Measurements from ENCODE around the gene ART5.
"Not testable (repeated sequence)": the region's sequence is repeated elsewhere in the genome, so short reads cannot be mapped to it uniquely, and the experiment has no call there.

ART5 gene

DNA sequence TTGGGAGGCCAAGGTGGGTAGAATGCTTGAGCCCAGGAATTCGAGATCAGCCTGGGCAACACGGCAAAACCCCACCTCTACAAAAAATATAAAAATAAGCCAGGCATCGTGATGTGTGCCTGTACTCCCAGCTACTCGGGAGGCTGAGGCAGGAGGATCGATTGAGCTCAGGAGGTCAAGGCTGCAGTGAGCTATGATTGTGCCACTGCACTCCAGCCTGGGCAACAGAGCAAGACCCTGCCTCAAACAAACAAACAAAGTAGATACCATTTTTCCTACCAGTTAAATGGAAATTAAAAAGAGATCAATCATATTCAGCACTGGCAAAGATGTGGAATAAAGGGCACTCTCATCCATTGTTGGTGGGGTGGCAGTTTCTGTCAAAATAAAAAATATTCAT is 15.5 kb upstream of the ART5 start:
- DNase-seq (ENCODE audit: low read depth in 3 of 3), result not testable (repeated sequence)

DNA sequence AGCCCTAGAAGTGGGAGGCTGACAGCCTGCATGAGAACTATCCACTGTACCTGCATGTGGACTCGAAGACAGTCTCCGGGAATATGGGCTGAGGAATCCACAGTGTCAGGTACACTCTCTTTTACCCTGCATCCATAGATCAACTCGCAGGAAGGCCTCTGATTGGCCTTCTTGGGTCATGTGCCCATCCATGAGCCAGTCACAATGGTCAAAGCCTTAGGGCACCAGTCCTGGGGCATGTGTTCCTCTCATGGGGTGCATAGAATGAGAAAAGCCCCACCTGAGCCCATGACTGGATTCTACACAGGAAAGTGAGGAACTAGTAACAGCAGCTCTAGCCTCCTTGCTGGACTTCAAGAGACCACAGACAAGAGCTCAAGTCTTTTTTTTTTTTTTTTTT is 13.8 kb upstream of the ART5 start:
- no peak for DNase-seq (ENCODE audit: low read depth in 3 of 3)

DNA sequence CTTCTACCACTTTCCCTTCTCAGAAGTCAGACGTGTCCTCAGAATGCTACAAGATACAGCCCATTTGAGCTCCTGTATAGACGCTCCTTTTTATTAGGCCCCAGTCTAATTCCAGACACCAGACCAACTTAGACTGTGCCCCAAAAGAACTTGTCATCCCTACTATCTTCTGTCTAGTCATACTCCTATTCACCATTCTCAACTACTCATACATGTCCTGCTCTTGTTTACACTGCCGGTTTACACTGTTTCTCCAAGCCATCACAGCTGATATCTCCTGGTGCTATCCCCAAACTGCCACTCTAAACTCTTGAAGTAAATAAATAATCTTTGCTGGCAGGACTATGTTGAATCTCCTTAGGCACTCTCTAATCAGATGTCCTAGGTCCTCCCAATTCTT is 10.7 kb upstream of the ART5 start:
- not testable (repeated sequence) for DNase-seq (ENCODE audit: low read depth in 3 of 3)

DNA sequence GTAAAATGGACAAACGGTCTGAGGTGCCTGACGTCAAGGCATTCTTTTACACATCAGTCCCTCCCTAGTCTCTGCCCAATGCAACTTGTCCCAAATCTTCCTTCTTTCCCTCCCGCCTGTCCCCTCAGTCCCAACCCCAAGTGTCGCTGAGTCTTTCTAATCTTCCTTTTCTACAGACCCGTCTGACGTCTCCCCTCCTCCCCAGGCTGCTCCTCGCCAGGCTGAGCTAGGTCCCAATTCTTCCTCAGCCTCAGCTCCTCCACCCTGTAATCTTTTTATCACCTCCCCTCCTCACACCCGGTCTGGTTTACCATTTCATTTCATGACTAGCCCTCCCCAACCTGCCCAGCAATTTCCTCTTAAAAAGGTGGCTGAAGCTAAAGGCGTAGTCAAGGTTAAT is 7.6 kb upstream of the ART5 start:
- DNase-seq (ENCODE audit: low read depth in 3 of 3), result not testable (repeated sequence)

DNA sequence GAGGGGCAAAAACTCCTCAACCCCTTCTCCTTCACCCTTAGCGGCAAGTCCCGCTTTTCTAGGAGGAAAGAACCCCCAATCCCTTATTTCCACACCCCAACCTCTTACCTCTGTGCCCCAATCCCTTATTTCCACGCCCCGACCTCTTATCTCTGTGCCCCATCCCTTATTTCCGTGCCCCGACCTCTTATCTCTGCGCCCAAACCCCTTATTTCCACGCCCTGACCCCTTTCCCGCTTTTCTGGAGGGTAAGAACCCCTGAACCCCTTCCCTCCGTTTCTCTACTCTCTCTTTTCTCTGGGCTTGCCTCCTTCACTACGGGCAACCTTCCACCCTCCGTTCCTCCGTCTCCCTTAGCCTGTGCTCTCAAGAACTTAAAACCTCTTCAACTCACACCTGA is 7.1 kb upstream of the ART5 start:
- not testable (repeated sequence) for DNase-seq (ENCODE audit: low read depth in 3 of 3)

DNA sequence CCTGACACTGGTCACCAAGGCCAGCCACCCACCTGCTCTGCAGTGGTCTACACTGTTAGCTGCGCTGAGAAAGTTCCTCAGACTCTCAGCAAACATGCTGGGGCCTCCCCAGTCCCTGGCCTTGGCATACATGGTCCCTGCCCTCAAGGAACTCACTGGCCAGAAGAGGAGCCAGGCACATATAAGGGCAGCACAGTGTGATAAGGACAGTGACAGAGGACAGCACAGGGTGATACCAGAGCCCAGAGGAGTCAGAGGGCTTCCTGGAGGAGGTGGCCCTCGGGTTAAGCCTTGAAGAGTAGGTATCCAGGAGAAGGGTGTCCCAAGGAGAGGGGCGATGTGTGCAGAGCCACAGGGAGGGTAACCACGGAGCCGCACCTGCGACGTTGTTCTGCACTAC is 3.8 kb upstream of the ART5 start:
- no peak for DNase-seq (ENCODE audit: low read depth in 3 of 3)

DNA sequence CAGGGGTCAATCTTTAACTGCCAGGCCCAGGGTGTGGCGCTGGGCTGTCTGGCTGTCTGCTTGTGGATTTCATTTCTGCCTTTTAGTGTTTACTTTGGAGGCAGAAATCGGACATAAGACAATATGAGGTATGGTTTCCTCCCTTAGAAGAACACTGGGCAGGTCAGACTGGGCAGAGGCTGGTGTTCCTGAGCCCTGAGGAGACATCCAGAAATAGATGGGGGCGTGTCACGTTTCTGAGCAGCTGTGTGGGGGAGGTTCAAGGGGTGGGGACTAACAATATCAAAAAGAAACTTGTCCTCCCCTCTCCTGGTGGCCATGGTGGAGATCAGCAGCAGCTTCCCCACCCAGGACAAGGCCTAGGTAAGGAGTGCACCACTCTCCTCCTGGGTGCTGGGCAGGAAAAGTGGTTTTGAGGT is 3.0 kb upstream of the ART5 start, which contains the start of gene ART1:
ART1 (plus strand) TSS at position 312 of the 419 bp plus-strand sequence. CDS start 14,086 bp downstream, outside the sequence.
- no peak for DNase-seq (ENCODE audit: low read depth in 3 of 3)

DNA sequence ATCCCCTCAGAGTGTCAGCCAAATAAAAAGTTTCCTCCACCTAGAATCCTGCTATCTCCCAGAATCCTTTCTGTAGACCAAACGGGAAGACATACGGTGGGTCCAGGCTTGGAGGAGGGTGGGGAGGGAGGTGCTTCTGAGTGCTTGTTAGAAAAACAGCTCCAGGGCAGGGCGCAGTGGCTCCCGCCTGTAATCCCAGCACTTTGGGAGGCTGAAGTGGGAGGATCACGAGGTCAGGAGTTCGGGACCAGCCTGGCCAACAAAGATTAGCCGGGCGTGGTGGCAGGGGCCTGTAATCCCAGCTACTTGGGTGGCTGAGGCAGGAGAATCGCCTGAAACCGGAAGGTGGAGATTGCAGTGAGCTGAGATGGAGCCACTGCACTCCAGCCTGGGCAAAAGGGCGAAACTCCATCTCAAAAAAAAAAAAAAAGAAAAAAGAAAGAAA is 1.3 kb upstream of the ART5 start:
- DNase-seq (ENCODE audit: low read depth in 3 of 3), result not testable (repeated sequence)

DNA sequence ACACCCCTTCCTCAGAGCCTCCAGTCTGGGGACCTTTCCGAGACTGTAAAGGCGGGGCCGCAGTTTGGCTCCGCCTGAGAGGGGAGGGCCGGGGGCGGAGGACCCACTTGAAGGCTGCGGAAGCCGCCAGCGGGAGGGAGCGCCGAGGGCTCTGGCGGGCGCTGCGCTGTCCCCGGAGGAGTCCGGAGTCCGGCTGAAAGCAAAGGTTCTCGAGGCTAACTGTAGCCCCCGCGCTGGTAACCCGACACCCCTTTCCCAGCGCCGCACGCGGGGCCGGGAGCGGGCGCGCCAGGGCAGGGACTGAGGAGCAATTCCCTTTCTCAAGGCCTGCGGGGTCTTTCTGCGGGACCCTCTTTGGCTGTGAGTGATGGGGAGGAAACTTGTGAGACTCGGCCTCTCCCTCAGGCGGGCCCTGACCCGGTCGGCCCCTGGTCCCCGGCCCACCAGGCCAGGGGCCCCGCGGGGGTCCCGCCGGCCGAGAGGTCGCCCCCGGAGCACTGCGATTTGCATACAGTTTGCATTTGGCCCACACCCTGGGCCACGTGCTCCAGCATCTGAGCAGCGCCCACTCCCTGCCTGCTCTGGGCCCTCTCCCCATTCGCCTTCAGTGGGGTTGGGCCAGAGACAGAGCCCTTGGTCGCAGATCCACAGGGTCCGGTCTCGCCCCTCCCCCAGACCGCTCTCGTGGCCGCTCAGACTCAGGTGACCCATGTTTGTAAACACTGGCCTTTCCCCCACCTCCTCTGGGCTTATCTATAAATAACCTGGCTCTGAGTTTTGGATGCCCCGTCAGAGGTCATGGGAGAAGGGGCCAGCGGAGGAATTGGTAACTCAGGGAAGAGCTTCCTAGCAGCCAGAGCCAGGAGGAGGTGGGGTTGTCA is 519 bp upstream of the ART5 start:
- DNase-seq (ENCODE audit: low read depth in 3 of 3), result peak; percentile 22 to 65 (median 55)

DNA sequence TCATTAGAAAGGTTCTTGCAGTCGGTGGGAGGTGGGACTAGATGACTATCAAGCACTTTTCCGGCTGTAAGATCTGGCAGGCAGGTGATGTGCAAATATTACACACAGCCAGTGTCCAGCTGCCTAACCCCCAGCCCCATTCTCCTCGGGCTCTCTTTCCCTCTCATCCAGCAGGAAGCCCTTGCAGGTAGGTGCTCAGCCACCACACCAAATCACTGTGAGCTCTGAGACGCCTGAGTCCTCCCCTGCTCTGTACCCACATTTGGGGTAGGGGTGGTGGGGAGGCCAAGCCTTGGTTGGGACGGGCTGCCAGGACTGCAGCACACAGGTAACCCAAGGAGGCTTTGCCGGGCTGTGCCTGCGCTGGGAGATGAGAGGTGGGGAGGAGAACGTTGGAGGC is 601 bp downstream of the ART5 start:
- DNase-seq (ENCODE audit: low read depth in 3 of 3), result no peak

DNA sequence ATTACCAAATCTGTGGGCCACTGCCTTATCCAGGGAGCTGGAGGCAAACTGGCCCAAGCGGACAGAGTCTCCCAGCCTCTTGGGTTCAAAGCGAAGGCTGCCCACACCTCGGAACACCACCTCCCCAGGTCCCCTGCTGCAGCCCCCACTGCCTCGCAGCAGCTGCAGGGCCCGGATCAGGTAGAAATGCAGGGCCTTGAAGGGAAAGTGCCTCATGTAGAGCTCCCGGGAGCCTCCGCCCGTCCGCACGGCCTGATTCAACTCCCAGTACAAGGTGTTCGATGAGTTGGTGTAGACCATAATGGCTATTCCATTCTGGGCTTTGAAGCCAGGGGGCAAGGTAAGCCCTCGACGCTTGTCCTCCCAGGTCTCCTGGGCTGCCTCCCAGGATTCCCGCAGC is 2.0 kb downstream of the ART5 start:
- no peak for DNase-seq (ENCODE audit: low read depth in 3 of 3)

DNA sequence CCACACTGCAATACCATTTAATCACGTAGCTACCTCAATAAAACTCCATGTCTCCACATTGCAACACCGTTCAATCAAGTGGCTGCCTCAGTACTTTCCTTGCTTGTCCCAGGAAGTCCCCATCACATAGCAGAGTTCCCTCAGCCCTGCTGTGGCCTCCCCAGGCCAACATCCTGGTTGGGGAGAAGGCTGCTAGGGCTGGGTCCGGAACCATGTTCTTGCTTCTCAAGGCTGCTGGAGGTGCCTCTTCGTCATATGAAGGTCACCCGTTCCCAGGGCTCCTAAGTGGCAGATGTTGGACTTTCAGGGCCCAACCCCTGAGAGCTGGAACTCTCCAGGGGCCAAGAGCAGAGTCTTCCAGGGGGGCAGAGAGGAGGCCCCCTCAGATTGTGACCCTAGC is 3.3 kb downstream of the ART5 start:
- no peak for DNase-seq (ENCODE audit: low read depth in 3 of 3)

DNA sequence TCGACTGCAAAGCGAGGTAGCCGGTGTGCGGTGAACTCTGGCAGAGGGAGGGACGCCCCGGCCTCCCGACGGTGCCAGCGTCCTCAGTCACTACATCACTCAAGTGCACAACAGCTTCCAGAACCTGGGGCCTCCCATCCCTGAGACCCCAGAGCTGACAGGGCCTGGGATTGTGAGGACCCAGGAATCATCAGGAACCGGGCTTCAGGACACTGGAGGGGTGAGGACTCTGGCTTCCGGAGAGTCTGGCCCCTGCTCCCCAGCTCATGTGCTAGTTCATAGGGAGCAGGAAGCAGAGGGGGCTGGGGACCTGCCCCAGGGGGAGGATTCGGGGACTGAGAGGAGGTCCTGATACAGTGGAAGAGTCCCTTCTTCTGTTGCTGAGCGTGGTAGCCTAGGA is 4.6 kb downstream of the ART5 start:
- DNase-seq (ENCODE audit: low read depth in 3 of 3), result no peak

DNA sequence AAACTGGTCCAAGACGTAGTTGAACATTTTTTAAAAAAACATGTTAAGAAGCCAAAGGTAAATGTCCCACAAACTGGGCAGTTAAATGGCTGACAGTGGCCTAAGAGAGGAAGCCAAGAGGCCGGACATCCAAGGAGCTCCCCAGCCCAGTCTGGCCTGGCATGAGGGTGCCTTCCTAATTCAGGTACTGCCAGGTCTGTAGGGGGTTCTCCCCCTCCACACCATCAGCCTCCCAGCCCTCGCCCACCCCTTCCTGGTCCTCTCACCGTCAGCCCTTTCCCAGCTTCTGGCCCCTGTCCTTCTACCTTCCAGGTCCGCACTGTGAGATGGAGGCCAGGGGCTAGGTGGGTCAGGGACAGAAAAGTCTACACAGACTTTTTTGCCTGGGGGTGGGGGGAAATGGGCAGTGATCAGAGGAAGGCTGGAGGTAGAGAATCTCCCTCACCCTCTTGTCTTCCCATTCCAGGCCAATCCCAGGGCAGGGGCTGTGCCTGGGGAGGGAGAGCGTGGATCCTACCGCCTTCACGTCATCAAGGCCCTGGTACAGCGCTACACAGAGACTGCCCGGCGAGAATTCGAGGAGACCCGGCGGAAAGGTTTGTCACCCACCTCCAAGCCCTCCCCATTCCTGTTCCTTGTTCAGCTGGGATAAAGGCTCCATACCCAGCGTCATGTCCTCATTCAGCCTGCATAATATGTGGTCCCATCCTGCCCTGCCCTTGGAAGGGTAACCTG is 6.0 kb downstream of the ART5 start:
- no peak for DNase-seq (ENCODE audit: low read depth in 3 of 3)

DNA sequence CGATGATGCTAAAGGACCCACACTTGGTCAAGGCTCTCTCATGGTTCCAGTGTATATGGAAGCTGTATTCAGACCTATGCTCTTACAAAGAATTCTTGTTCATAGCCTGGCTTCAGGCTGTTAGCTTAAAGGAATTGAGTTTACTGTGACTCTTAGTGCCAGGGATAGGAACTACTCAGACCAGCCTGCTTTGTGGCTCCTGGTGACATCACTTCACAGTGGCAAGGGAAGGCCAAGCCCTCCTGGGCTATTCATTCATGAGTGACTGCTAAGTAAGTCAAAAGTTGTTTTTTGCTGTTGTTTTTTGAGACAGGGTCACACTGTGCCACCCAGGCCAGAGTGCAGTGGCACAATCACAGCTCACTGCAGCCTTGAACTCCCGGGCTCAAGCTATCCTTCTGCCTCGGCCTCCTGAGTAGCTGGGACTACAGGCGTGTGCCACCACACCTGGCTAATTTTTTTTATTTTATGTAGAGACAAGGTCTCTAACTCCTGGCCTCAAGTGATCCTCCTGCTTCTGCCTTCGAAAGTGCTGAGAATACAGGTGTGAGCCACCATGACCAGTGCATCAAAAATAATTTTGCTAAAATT is 9.6 kb downstream of the ART5 start:
- no peak for DNase-seq (ENCODE audit: low read depth in 3 of 3)

DNA sequence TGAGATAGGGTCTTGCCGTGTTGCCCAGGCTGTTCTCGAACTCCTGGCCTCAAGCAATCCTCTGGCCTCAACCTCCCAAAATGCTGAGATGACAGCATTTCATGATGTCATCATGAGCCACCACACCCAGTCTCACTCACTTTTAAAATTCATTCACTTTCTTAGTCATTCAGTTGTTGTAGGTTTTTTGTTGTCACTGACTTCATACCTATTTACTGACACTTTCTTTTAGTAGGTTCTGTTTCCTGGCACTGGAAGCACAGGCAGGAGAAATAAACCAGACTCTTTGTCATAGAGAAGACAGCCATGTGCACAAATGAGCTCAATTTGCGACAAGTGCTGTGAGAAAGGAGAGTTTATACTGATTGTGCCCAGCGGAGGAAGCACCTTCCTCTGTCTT is 10.5 kb downstream of the ART5 start:
- no peak for DNase-seq (ENCODE audit: low read depth in 3 of 3)

DNA sequence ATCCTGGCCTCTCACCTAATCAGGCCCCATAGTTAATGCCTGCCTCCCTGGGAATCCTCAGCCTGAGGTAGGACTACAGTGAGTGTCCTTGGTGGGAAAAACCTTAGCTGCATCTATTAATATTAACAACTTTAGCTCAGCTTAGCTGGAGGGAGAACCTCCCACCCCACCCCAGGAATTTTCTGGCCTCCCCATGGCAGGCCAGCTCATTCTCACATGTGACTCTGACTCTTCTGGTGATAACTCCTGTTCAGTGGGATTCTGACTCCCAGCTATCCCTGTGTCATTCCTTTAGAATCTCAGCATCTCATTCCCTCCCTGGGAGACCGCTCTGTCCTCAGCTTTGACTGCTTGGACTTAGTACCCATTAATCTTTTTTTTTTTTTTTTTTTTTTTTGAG is 14.5 kb downstream of the ART5 start:
- DNase-seq (ENCODE audit: low read depth in 3 of 3), result no peak

DNA sequence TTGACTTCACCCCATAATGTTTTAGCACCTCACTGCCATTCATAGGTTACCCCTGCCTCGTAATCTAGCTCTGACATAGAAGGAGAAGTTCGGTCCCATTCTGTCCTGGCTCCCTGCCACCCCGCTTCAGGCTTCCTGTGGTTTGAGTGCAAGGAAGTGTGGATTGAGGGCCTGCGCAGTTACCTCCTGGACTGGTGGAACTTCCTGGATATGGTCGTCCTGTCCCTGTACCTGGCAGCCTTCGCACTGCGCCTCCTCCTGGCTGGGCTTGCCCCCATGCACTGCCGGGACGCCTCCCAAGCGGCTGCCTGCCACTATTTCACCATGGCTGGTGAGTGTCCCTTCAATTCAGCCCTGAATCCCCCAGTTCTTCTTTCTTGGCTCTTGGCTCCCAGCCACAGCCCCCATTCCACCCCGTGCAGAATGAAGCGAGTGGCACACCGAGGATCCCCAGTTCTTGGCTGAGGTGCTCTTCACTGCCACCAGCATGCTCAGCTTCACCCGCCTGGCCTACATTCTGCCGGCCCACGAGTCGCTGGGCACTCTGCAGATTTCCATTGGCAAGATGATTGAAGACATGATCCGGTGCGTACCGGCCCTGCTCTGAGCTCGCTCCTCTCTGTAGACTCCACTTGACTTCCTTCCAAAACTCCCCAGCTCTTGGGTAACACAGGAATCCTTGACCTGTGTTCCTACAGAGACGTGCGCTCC is 15.4 kb downstream of the ART5 start:
- DNase-seq (ENCODE audit: low read depth in 3 of 3), result peak in 1 of 3 experiments; percentile 7

DNA sequence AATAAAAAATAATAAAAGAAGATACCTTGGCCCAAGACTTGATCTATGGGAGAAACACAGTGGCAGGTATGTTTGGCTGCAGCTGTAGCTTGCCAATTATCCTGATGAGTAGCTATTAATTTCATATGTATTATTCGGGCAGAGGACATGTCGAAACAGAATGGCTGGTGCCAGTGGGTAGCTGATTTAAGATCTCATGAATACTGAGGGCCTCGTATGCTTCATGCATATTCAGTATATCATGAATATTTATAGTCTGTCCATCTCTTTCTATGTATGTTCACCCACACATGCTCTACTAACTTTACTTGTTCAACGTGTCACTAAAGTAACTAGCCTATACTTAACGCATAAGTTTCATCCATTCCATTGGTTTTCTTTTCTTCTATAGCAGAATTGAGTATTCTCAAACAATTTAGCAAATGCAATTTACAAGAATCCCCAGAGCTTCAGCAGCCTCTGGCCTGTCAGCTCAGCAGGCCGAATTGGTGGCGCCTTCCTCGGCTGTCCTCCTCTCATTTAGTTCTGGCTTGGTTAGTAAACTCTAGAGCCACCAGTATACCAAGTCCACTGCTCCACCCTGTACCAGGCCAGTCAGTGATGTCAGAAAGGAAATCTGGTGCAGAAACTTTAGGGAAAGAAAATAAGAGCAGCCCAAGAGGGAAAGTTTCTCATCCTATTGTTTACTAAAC is 17.9 kb downstream of the ART5 start:
- no peak for DNase-seq (ENCODE audit: low read depth in 3 of 3)

DNA sequence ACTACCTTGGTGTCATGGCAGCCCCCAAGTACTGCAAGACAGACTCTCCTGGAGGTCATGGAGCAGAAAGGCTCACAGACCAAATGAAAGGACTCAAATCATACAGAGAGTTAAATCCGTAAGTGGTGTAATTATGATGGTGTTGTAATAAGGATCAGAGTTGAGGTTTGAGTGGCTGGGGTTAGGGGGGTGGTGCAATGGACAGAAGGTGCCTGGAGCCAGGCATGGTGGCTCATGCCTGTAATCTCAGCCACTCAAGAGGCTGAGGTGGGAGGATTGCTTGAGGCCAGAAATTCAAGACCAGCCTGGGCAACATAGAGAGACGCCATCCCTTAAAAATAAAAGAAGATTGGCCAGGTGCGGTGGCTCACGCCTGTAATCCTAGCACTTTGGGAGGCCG is 18.7 kb downstream of the ART5 start:
- no peak for DNase-seq (ENCODE audit: low read depth in 3 of 3)

DNA sequence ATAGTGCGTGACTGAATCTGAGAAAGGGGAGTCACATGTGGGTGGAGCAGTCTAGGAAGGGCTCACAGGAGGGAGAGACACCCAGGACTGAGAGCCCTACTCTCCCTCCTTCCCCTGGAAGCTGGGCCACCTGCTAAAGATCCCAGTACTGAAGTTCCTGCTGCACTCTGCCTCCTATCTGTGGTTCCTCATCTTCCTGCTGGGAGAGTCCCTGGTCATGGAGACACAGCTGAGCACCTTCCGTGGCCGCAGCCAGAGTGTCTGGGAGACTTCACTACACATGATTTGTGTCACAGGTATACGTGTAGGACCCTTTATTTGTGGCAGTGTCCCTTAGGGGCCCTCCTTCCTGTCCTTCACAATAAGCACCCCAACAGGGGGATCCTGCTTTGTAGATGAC is 19.3 kb downstream of the ART5 start:
- no peak for DNase-seq (ENCODE audit: low read depth in 3 of 3)

All from stimulated activated CD4-positive, alpha-beta T cell treated with anti-CD3 and anti-CD28 coated beads, TNF-alpha, amount 100 ng/mL, for 24 hours (primary cell).